Keratinocyte (primary cell): ENCODE data around the gene RGS2.

Experiments
- CTCF ChIP-seq, 3 experiments: IDR thresholded peaks in 1 of 3; conservative IDR thresholded peaks in 1 of 3; optimal IDR thresholded peaks in 1 of 3; 2 replicates in 2 of 3; 3 replicates in 1 of 3; pipeline versions ENCODE3 to v1.5.1; 2011; ENCODE audit warnings: low read length in 3 of 3, mild to moderate bottlenecking in 3 of 3, moderate library complexity in 2 of 3, control low read depth in 1 of 3, inconsistent platforms in 1 of 3; ENCODE audit not compliant: insufficient read depth in 2 of 3; ENCODE audit errors: extremely low read depth in 1 of 3
- EZH2 ChIP-seq: IDR thresholded peaks from one replicate; pipeline ENCODE4 v1.6.1; 2012; ENCODE audit warnings: inconsistent platforms, mild to moderate bottlenecking, low read length, moderate library complexity

GRCh38 chr1:192764675-192765074, 44.2 kb upstream of the RGS2 start:
- TF ChIP-seq CTCF (optimal IDR thresholded peaks at IDR 0.05 in 1 of 3, IDR thresholded peaks at IDR 0.05 in 1 of 3, conservative IDR thresholded peaks at IDR 0.05 in 1 of 3; ENCODE audit: extremely low read depth in 1 of 3, insufficient read depth in 2 of 3, low read length in 3 of 3) (no peak), EZH2 (no peak)
